H1 (cell line): ENCODE results near the gene ANGPTL4. TPM values are rescaled to one million over a fixed set of nuclear protein-coding genes. Genes with fewer than 3 reads are reported as not detected.

Source experiments
- SAP30 ChIP-seq: fragments of 300-600 bp; sonication (generic); IDR thresholded peaks from 2 replicates; pipeline ENCODE4 v1.7.1; 2012; ENCODE audit warnings: low read length, moderate library complexity, mild to moderate bottlenecking, inconsistent platforms; ENCODE audit not compliant: insufficient read depth, insufficient replicate concordance
- SRF ChIP-seq: IDR thresholded peaks from 2 replicates; pipeline ENCODE4 v1.6.1; 2011; ENCODE audit warnings: mild to moderate bottlenecking, low read depth, low read length, moderate library complexity
- TAF1 ChIP-seq: IDR thresholded peaks from 2 replicates; pipeline ENCODE4 v1.6.1; 2011; ENCODE audit warnings: mild to moderate bottlenecking, low read depth, low read length
- polyA plus RNA-seq, 7 experiments: library from polyadenylated mRNA; depleted of rRNA in 3 of 7; stranded (reverse) in 5 of 7; unstranded in 2 of 7; fragments of >200 nt in 5 of 7; fragments of 200-250 nt in 2 of 7; gene quantifications; 1 replicate in 5 of 7; 2 replicates in 1 of 7; 4 replicates in 1 of 7; pipeline versions ENCODE4 v1.2.1 to v1.2.3, GENCODE V29; 2011 to 2013; ENCODE audit warnings: missing spikeins in 2 of 7, mixed read lengths in 2 of 7
- total RNA-seq: library from RNA; stranded (reverse); fragmentation: NEBNext Ultra II Directional; extraction: Animal tissue kit (Norgen Biotek cat#: 25700); gene quantifications from 2 replicates; pipeline ENCODE4 v1.2.1, GENCODE V29; 2021
- TF ChIP-seq, protein P1 (sequence below): fragments of 300-600 bp; sonication (generic); IDR thresholded peaks from 2 replicates; pipeline ENCODE4 v1.7.1; 2012; ENCODE audit warnings: low read length, moderate library complexity, mild to moderate bottlenecking, inconsistent platforms; ENCODE audit not compliant: insufficient replicate concordance

ANGPTL4 gene
- total and polyA plus RNA-seq, 2 of the 8 experiments (the other 6 are each of a cell fraction or from before 2014, with no cell fraction given), result 2.3 to 6.5 TPM

DNA sequence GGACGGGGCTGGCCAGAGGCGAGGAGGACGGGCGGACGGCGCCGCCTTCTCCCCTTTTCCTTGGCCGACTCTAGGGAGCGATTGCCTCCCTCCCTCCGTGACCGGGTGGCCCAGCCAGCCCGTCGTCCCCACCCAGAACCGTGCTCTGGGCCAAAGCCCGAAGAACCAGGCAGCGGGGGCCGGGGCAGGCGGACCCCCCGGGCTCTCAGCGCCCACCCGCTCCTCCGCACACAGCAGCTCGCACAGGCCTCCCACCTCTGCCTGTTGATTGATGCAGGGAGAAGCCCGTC is 39.8 kb downstream of the ANGPTL4 start (continued):
- TF ChIP-seq, protein P1, sequence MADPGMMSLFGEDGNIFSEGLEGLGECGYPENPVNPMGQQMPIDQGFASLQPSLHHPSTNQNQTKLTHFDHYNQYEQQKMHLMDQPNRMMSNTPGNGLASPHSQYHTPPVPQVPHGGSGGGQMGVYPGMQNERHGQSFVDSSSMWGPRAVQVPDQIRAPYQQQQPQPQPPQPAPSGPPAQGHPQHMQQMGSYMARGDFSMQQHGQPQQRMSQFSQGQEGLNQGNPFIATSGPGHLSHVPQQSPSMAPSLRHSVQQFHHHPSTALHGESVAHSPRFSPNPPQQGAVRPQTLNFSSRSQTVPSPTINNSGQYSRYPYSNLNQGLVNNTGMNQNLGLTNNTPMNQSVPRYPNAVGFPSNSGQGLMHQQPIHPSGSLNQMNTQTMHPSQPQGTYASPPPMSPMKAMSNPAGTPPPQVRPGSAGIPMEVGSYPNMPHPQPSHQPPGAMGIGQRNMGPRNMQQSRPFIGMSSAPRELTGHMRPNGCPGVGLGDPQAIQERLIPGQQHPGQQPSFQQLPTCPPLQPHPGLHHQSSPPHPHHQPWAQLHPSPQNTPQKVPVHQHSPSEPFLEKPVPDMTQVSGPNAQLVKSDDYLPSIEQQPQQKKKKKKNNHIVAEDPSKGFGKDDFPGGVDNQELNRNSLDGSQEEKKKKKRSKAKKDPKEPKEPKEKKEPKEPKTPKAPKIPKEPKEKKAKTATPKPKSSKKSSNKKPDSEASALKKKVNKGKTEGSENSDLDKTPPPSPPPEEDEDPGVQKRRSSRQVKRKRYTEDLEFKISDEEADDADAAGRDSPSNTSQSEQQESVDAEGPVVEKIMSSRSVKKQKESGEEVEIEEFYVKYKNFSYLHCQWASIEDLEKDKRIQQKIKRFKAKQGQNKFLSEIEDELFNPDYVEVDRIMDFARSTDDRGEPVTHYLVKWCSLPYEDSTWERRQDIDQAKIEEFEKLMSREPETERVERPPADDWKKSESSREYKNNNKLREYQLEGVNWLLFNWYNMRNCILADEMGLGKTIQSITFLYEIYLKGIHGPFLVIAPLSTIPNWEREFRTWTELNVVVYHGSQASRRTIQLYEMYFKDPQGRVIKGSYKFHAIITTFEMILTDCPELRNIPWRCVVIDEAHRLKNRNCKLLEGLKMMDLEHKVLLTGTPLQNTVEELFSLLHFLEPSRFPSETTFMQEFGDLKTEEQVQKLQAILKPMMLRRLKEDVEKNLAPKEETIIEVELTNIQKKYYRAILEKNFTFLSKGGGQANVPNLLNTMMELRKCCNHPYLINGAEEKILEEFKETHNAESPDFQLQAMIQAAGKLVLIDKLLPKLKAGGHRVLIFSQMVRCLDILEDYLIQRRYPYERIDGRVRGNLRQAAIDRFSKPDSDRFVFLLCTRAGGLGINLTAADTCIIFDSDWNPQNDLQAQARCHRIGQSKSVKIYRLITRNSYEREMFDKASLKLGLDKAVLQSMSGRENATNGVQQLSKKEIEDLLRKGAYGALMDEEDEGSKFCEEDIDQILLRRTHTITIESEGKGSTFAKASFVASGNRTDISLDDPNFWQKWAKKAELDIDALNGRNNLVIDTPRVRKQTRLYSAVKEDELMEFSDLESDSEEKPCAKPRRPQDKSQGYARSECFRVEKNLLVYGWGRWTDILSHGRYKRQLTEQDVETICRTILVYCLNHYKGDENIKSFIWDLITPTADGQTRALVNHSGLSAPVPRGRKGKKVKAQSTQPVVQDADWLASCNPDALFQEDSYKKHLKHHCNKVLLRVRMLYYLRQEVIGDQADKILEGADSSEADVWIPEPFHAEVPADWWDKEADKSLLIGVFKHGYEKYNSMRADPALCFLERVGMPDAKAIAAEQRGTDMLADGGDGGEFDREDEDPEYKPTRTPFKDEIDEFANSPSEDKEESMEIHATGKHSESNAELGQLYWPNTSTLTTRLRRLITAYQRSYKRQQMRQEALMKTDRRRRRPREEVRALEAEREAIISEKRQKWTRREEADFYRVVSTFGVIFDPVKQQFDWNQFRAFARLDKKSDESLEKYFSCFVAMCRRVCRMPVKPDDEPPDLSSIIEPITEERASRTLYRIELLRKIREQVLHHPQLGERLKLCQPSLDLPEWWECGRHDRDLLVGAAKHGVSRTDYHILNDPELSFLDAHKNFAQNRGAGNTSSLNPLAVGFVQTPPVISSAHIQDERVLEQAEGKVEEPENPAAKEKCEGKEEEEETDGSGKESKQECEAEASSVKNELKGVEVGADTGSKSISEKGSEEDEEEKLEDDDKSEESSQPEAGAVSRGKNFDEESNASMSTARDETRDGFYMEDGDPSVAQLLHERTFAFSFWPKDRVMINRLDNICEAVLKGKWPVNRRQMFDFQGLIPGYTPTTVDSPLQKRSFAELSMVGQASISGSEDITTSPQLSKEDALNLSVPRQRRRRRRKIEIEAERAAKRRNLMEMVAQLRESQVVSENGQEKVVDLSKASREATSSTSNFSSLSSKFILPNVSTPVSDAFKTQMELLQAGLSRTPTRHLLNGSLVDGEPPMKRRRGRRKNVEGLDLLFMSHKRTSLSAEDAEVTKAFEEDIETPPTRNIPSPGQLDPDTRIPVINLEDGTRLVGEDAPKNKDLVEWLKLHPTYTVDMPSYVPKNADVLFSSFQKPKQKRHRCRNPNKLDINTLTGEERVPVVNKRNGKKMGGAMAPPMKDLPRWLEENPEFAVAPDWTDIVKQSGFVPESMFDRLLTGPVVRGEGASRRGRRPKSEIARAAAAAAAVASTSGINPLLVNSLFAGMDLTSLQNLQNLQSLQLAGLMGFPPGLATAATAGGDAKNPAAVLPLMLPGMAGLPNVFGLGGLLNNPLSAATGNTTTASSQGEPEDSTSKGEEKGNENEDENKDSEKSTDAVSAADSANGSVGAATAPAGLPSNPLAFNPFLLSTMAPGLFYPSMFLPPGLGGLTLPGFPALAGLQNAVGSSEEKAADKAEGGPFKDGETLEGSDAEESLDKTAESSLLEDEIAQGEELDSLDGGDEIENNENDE, result no peak
- TF ChIP-seq SAP30 (no peak), TAF1 (no peak), SRF (no peak)
